ENCODE data around the gene CHST11.

CHST11 gene

GRCh38 chr12:104649921-104650320, 193.2 kb downstream of the CHST11 start:
- H4K20me1 ChIP-seq (ENCODE audit: insufficient read depth, low read length), result peaks cover 91% of the 10 kb centered on the region
- H3K9ac ChIP-seq (ENCODE audit: low read depth, low read length), result no peak overlapping the region
- peaks cover 2% of the 10 kb centered on the region; the same call in 1 of the 2 replicates for H3K4me1 ChIP-seq (ENCODE audit: insufficient read depth, low read length)
- H3K36me3 ChIP-seq (ENCODE audit: insufficient read depth, low read length), result peaks cover 69% of the 10 kb centered on the region
- H3K9me3 ChIP-seq (ENCODE audit: insufficient read depth, low read length, severe bottlenecking), result no peaks in the 10 kb centered on the region
- no peak overlapping the region for H3K4me3 ChIP-seq (ENCODE audit: low read depth in 1 of 2, low read length in 2 of 2)
- DNase-seq (no peak), ATAC-seq (ENCODE audit: insufficient read depth, low read depth) (no peak)
- no peak overlapping the region for H3K4me2 ChIP-seq (ENCODE audit: insufficient read depth, low read length)
- H2AFZ ChIP-seq (ENCODE audit: low read depth, low read length), result no peak overlapping the region
- TF ChIP-seq CTCF (IDR thresholded peaks at IDR 0.05; ENCODE audit: borderline replicate concordance, extremely low read depth, low read length, poor library complexity, severe bottlenecking) (no peak), EZH2 (IDR thresholded peaks at IDR 0.05; ENCODE audit: borderline replicate concordance, low read depth, low read length, severe bottlenecking) (no peak)
- H3K27me3 ChIP-seq (ENCODE audit: insufficient read depth, low read length, poor library complexity), result no peaks in the 10 kb centered on the region
- H3K79me2 ChIP-seq (ENCODE audit: insufficient read depth, low read length), result peaks cover 99% of the 10 kb centered on the region
- H3K27ac ChIP-seq (ENCODE audit: low read length), result peak overlapping the region; percentile 11; the same call in 1 of the 2 replicates

DNA sequence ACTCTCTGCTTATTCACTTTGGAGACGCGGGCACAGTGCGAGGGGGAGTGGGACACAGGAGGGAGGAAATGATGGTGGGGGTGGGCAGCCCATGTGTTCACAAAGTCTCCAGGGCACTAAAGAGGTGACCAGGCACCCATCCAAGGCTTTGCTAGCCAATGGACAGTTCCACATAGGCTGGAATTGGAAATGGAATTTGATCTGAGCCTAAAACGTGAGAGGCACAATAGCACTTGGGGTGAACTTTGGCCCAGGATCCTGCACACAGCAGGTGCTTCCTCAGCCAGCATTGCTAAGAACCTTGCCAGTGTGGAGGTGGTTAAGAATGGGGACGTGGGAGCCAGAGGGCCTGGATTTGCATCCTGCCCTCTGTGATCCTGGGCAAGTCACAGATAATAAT, 193.8 kb downstream of the CHST11 start:
- ATAC-seq (ENCODE audit: insufficient read depth, low read depth), result peak; percentile 50; the same call in 2 of the 3 replicates
- H3K4me2 ChIP-seq (ENCODE audit: insufficient read depth, low read length), result no peak overlapping the region
- no peak for TF ChIP-seq EZH2 (IDR thresholded peaks at IDR 0.05; ENCODE audit: borderline replicate concordance, low read depth, low read length, severe bottlenecking)
- TF ChIP-seq CTCF (IDR thresholded peaks at IDR 0.05; ENCODE audit: borderline replicate concordance, extremely low read depth, low read length, poor library complexity, severe bottlenecking), result no peak
- H3K27ac ChIP-seq (ENCODE audit: low read length), result peak overlapping the region; percentile 30
- H3K36me3 ChIP-seq (ENCODE audit: insufficient read depth, low read length), result peaks cover 74% of the 10 kb centered on the region
- no peak overlapping the region for H2AFZ ChIP-seq (ENCODE audit: low read depth, low read length)
- no peaks in the 10 kb centered on the region for H3K27me3 ChIP-seq (ENCODE audit: insufficient read depth, low read length, poor library complexity)
- no peak for DNase-seq
- H3K9me3 ChIP-seq (ENCODE audit: insufficient read depth, low read length, severe bottlenecking), result no peaks in the 10 kb centered on the region
- peaks cover 99% of the 10 kb centered on the region for H3K79me2 ChIP-seq (ENCODE audit: insufficient read depth, low read length)
- no peak overlapping the region for H3K4me3 ChIP-seq (ENCODE audit: low read depth in 1 of 2, low read length in 2 of 2)
- H3K9ac ChIP-seq (ENCODE audit: low read depth, low read length), result no peak overlapping the region
- H4K20me1 ChIP-seq (ENCODE audit: insufficient read depth, low read length), result peaks cover 93% of the 10 kb centered on the region
- no peaks in the 10 kb centered on the region for H3K4me1 ChIP-seq (ENCODE audit: insufficient read depth, low read length)

GRCh38 chr12:104651811-104652210, 195.1 kb downstream of the CHST11 start:
- Histone ChIP-seq H3K36me3 (ENCODE audit: insufficient read depth, low read length) (peaks cover 72% of the 10 kb centered on the region), H3K4me3 (ENCODE audit: low read depth in 1 of 2, low read length in 2 of 2) (no peak overlapping the region), H3K27ac (ENCODE audit: low read length) (no peak overlapping the region), H3K9me3 (ENCODE audit: insufficient read depth, low read length, severe bottlenecking) (no peaks in the 10 kb centered on the region), H3K4me2 (ENCODE audit: insufficient read depth, low read length) (no peak overlapping the region), H3K4me1 (ENCODE audit: insufficient read depth, low read length) (no peaks in the 10 kb centered on the region), H3K27me3 (ENCODE audit: insufficient read depth, low read length, poor library complexity) (no peaks in the 10 kb centered on the region), H4K20me1 (ENCODE audit: insufficient read depth, low read length) (peaks cover 95% of the 10 kb centered on the region), H3K79me2 (ENCODE audit: insufficient read depth, low read length) (peaks cover 100% of the 10 kb centered on the region), H3K9ac (ENCODE audit: low read depth, low read length) (no peak overlapping the region), H2AFZ (ENCODE audit: low read depth, low read length) (no peak overlapping the region)
- TF ChIP-seq CTCF (IDR thresholded peaks at IDR 0.05; ENCODE audit: borderline replicate concordance, extremely low read depth, low read length, poor library complexity, severe bottlenecking) (no peak), EZH2 (IDR thresholded peaks at IDR 0.05; ENCODE audit: borderline replicate concordance, low read depth, low read length, severe bottlenecking) (no peak)
- no peak for ATAC-seq (ENCODE audit: insufficient read depth, low read depth)
- DNase-seq, result no peak

DNA sequence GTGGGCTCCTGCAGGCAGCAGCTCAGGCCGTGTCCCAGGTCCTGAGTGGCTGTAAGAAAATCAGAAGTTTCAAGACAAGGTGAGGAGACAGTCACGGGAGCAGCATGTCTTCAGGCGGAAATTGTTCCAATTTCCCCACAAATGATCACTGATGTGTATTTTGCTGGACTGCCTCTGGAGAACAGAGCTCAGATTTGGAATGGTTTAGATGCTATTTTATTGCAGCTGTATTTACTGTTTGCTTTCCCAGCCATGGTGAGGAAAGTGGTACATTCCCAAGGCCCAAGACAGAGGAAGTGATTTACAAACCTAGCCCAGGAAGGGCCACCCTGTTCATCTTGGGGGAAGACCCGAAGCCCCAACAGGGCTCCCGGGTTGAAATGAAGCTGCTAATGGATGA, 195.6 kb downstream of the CHST11 start:
- Histone ChIP-seq H3K4me1 (ENCODE audit: insufficient read depth, low read length) (no peaks in the 10 kb centered on the region), H3K4me2 (ENCODE audit: insufficient read depth, low read length) (no peak overlapping the region), H3K36me3 (ENCODE audit: insufficient read depth, low read length) (peaks cover 71% of the 10 kb centered on the region), H3K27ac (ENCODE audit: low read length) (peak overlapping the region; percentile 10; the same call in 1 of the 2 replicates), H3K9ac (ENCODE audit: low read depth, low read length) (no peak overlapping the region), H3K9me3 (ENCODE audit: insufficient read depth, low read length, severe bottlenecking) (no peaks in the 10 kb centered on the region), H2AFZ (ENCODE audit: low read depth, low read length) (no peak overlapping the region), H3K79me2 (ENCODE audit: insufficient read depth, low read length) (peaks cover 100% of the 10 kb centered on the region), H3K4me3 (ENCODE audit: low read depth in 1 of 2, low read length in 2 of 2) (no peak overlapping the region), H4K20me1 (ENCODE audit: insufficient read depth, low read length) (peaks cover 97% of the 10 kb centered on the region), H3K27me3 (ENCODE audit: insufficient read depth, low read length, poor library complexity) (no peaks in the 10 kb centered on the region)
- DNase-seq, result no peak
- TF ChIP-seq CTCF (IDR thresholded peaks at IDR 0.05; ENCODE audit: borderline replicate concordance, extremely low read depth, low read length, poor library complexity, severe bottlenecking) (no peak), EZH2 (IDR thresholded peaks at IDR 0.05; ENCODE audit: borderline replicate concordance, low read depth, low read length, severe bottlenecking) (no peak)
- ATAC-seq (ENCODE audit: insufficient read depth, low read depth), result no peak

All from DND-41 (cell line).